Neuronal stem cell (in vitro differentiated cells): ENCODE results near the gene CPO.
A peak's percentile ranks its signal among the peaks of the same experiment; 100 is the strongest.

Experiments
- DNase-seq: peaks from one replicate; pipeline ENCODE4 v3.0.0-alpha.2; 2013; ENCODE audit warnings: low spot score
- H2AFZ ChIP-seq: one replicate; pipeline ENCODE4 v1.6.1; 2013; ENCODE audit warnings: mild to moderate bottlenecking, low read length, inconsistent platforms
- H2AK5ac ChIP-seq: 2 replicates; pipeline ENCODE4 v1.6.1; 2013; ENCODE audit warnings: low read depth, mild to moderate bottlenecking, inconsistent platforms, low read length, moderate library complexity, mixed read lengths
- H2BK120ac ChIP-seq: 2 replicates; pipeline ENCODE4 v1.6.1; 2013; ENCODE audit warnings: low read depth, mild to moderate bottlenecking, inconsistent platforms, low read length, moderate library complexity, mixed read lengths
- H2BK12ac ChIP-seq: one replicate; pipeline ENCODE4 v1.6.1; 2013; ENCODE audit warnings: low read length, inconsistent platforms
- H2BK15ac ChIP-seq: 2 replicates; pipeline ENCODE4 v1.6.1; 2013; ENCODE audit warnings: mild to moderate bottlenecking, low read length, inconsistent platforms, mixed read lengths
- H2BK5ac ChIP-seq: one replicate; pipeline ENCODE4 v1.6.1; 2013; ENCODE audit warnings: inconsistent platforms, mild to moderate bottlenecking, low read length, moderate library complexity
- H3K14ac ChIP-seq: one replicate; pipeline ENCODE4 v1.6.1; 2013; ENCODE audit warnings: low read length, inconsistent platforms
- H3K18ac ChIP-seq: 2 replicates; pipeline ENCODE4 v1.6.1; 2013; ENCODE audit warnings: low read length, inconsistent platforms
- H3K23ac ChIP-seq: 2 replicates; pipeline ENCODE4 v1.6.1; 2013; ENCODE audit warnings: low read depth, mild to moderate bottlenecking, mixed read lengths, low read length, inconsistent platforms; ENCODE audit not compliant: poor library complexity
- H3K27ac ChIP-seq: replicated peaks from 3 replicates; pipeline ENCODE4 v1.5.1; 2013; ENCODE audit warnings: low read length, inconsistent platforms
- H3K27me3 ChIP-seq, 3 experiments: 2 replicates each; pipeline ENCODE4 v1.6.1; 2013; ENCODE audit warnings: low read length in 3 of 3, mild to moderate bottlenecking in 2 of 3, inconsistent platforms in 1 of 3, low read depth in 1 of 3, mixed read lengths in 1 of 3, moderate library complexity in 1 of 3; ENCODE audit not compliant: control insufficient read depth in 3 of 3, insufficient read depth in 3 of 3
- H3K36me3 ChIP-seq, 2 donors: replicated peaks in 1 of 2; 2 replicates each; pipeline ENCODE4 v1.6.1; 2013; ENCODE audit warnings: low read length in 2 of 2; ENCODE audit not compliant: control insufficient read depth in 2 of 2, insufficient read depth in 2 of 2
- H3K4ac ChIP-seq: 2 replicates; pipeline ENCODE4 v1.6.1; 2013; ENCODE audit warnings: inconsistent platforms, mild to moderate bottlenecking, low read length, moderate library complexity
- H3K4me1 ChIP-seq, 2 donors: 1 replicate in 1 of 2; 2 replicates in 1 of 2; pipeline ENCODE4 v1.6.1; 2013; ENCODE audit warnings: low read length in 2 of 2, low read depth in 1 of 2; ENCODE audit not compliant: control insufficient read depth in 2 of 2, insufficient read depth in 1 of 2
- H3K4me2 ChIP-seq: one replicate; pipeline ENCODE4 v1.6.1; 2013; ENCODE audit warnings: mild to moderate bottlenecking, low read length, inconsistent platforms; ENCODE audit not compliant: insufficient read depth, poor library complexity, severe bottlenecking
- H3K4me3 ChIP-seq, 2 donors: 2 replicates each; pipeline ENCODE4 v1.5.1; 2013; ENCODE audit warnings: low read length in 2 of 2, mild to moderate bottlenecking in 2 of 2, inconsistent platforms in 1 of 2, moderate library complexity in 1 of 2
- H3K79me1 ChIP-seq: one replicate; pipeline ENCODE4 v1.6.1; 2013; ENCODE audit warnings: low read depth, mild to moderate bottlenecking, inconsistent platforms, low read length, moderate library complexity
- H3K9ac ChIP-seq: one replicate; pipeline ENCODE4 v1.6.1; 2013; ENCODE audit warnings: mild to moderate bottlenecking, low read depth, low read length, inconsistent platforms; ENCODE audit not compliant: poor library complexity
- H3K9me3 ChIP-seq, 2 donors: replicated peaks in 1 of 2; 2 replicates each; pipeline versions ENCODE3 to v1.6.1; 2013; ENCODE audit warnings: low read length in 2 of 2, mild to moderate bottlenecking in 2 of 2, inconsistent platforms in 1 of 2, low read depth in 1 of 2, mixed read lengths in 1 of 2, moderate library complexity in 1 of 2; ENCODE audit not compliant: control insufficient read depth in 2 of 2, insufficient read depth in 1 of 2
- H4K8ac ChIP-seq: one replicate; pipeline ENCODE4 v1.6.1; 2013; ENCODE audit warnings: low read depth, mild to moderate bottlenecking, inconsistent platforms, low read length, moderate library complexity
- H4K91ac ChIP-seq: one replicate; pipeline ENCODE4 v1.6.1; 2013; ENCODE audit warnings: low read length, low read depth, mild to moderate bottlenecking, inconsistent platforms; ENCODE audit not compliant: poor library complexity
- WGBS, 2 donors: extraction: QIAGEN DNeasy Blood & Tissue Kit; methylation state at CpG; one replicate each; pipeline ENCODE4 v1.1.7; 2013; ENCODE audit warnings: missing lambda C conversion rate in 2 of 2, mixed read lengths in 1 of 2; ENCODE audit not compliant: insufficient read length in 2 of 2, insufficient replicate concordance in 1 of 2; ENCODE audit errors: extremely low coverage in 2 of 2; 5-methylcytosine and 5-hydroxymethylcytosine counted together

The CPO gene

DNA sequence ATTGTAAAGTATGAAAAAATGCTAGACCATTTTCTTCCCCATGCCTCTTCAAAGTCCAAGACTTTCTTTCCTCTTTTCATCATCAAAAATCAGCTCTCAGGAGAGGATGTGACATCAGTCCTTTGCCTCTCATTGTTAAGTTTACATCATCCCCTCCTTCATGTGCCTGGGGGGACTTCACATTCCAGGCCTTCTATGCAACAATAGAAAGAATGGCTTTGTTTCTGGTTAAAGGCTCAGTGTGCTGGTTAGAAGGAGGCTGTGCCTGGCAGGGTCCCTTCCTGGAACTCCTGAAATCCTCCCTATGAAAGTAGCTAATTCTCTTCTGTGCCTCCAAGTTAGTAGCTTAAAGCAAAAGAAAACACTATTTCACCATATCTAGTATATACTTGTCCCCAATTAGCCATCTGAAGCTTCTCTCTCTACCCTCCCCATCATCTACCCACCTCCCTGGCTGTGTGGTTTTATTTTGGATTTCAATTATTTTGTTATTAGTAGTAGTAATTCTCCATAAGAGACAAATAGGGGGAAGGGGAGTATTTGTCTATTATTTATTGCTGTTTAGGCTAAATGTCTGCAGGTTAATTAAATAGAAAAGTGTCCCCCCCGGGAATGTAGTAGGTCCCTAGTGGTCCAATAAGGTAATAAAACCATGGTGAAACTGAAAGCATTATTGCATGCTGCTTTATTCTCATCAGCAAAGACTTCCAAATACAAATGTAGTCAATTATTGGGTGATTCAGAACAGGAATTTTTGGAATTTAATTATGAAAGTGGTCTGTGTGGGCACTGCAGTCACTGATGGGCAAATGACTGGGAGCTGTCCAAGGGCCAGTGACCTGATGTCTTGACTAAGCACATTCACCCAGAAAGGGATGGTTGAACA is 69.0 kb downstream of the CPO start:
- Histone ChIP-seq H4K8ac (no peak overlapping the region), H3K36me3 (no peaks in the 10 kb centered on the region), H3K14ac (no peak overlapping the region), H3K27ac (peak overlapping the region; percentile 95), H2BK5ac (no peak overlapping the region), H3K4me1 (peaks cover 8 to 26% of the 10 kb centered on the region in 2 donors), H3K18ac (no peak overlapping the region), H3K23ac (no peak overlapping the region), H4K91ac (no peak overlapping the region), H3K9ac (no peak overlapping the region), H3K27me3 (no peaks in the 10 kb centered on the region), H2BK15ac (no peak overlapping the region), H3K4ac (no peak overlapping the region), H3K4me2 (no peak overlapping the region), H2AFZ (peak overlapping the region; percentile 72), H2BK120ac (no peak overlapping the region), H2AK5ac (no peak overlapping the region), H3K79me1 (no peaks in the 10 kb centered on the region), H3K4me3 (no peak overlapping the region), H2BK12ac (no peak overlapping the region), H3K9me3 (peaks cover 0 to 6% of the 10 kb centered on the region in 2 donors)
- no CpG with 5 or more reads among the region's 1 CpG for WGBS, 2 donors
- peak; percentile 75 for DNase-seq

DNA sequence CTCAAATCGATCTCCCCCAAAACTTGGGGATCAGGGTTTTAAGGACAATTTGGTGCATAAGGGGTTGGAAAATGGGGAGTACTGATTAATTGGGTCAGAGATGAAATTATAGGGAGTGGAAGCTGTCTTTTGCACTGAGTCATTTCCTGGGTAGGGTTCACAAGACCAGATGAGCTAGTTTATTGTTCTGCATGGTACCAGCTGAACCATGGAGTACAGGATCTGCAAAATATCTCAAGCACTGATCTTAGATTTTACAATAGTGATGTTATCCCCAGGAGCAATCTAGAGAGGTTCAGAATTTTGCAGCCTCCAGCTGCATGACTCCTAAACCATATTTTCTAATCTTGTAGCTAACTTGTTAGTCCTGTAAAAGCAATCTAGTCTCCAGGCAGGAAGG is 73.1 kb downstream of the CPO start:
- H2BK120ac ChIP-seq = no peak overlapping the region
- no peaks in the 10 kb centered on the region for H3K27me3 ChIP-seq
- WGBS, 2 donors = no CpG with 5 or more reads among the region's 1 CpG
- no peak overlapping the region for H3K9ac ChIP-seq
- H3K14ac ChIP-seq = no peak overlapping the region
- H2BK12ac ChIP-seq = no peak overlapping the region
- H3K79me1 ChIP-seq = no peaks in the 10 kb centered on the region
- H3K27ac ChIP-seq = no peak overlapping the region
- H3K23ac ChIP-seq = no peak overlapping the region
- H2BK5ac ChIP-seq = no peak overlapping the region
- H3K4me3 ChIP-seq = no peak overlapping the region
- H3K4me1 ChIP-seq = peaks cover 8 to 31% of the 10 kb centered on the region in 2 donors
- H2AFZ ChIP-seq = no peak overlapping the region
- no peak overlapping the region for H3K18ac ChIP-seq
- no peaks in the 10 kb centered on the region for H3K9me3 ChIP-seq
- no peak overlapping the region for H4K91ac ChIP-seq
- H3K4me2 ChIP-seq = no peak overlapping the region
- no peak overlapping the region for H2BK15ac ChIP-seq
- H3K4ac ChIP-seq = no peak overlapping the region
- no peak overlapping the region for H2AK5ac ChIP-seq
- no peak for DNase-seq
- H4K8ac ChIP-seq = no peak overlapping the region
- no peaks in the 10 kb centered on the region for H3K36me3 ChIP-seq

- H3K79me1 ChIP-seq = no peaks in the 10 kb centered on the region
- DNase-seq = no peak
- H3K4me3 ChIP-seq = no peak overlapping the region
- peaks cover 4 to 16% of the 10 kb centered on the region in 2 donors for H3K4me1 ChIP-seq
- H4K8ac ChIP-seq = no peak overlapping the region
- no peak overlapping the region for H4K91ac ChIP-seq
- H3K27me3 ChIP-seq = no peaks in the 10 kb centered on the region
- H3K4me2 ChIP-seq = no peak overlapping the region
- no peak overlapping the region for H2BK120ac ChIP-seq
- H3K27ac ChIP-seq = no peak overlapping the region
- no peaks in the 10 kb centered on the region for H3K9me3 ChIP-seq
- no peak overlapping the region for H3K18ac ChIP-seq
- no peak overlapping the region for H3K23ac ChIP-seq
- H3K14ac ChIP-seq = no peak overlapping the region
- no peak overlapping the region for H2AFZ ChIP-seq
- no peak overlapping the region for H2AK5ac ChIP-seq
- H2BK5ac ChIP-seq = no peak overlapping the region
- no peak overlapping the region for H3K4ac ChIP-seq
- no CpG with 5 or more reads among the region's 2 CpGs for WGBS, 2 donors
- H2BK12ac ChIP-seq = no peak overlapping the region
- H3K9ac ChIP-seq = no peak overlapping the region
- no peaks in the 10 kb centered on the region for H3K36me3 ChIP-seq
- H2BK15ac ChIP-seq = no peak overlapping the region
These were observed 75.1 kb downstream of the CPO start for GRCh38 chr2:207014424-207014823.

DNA sequence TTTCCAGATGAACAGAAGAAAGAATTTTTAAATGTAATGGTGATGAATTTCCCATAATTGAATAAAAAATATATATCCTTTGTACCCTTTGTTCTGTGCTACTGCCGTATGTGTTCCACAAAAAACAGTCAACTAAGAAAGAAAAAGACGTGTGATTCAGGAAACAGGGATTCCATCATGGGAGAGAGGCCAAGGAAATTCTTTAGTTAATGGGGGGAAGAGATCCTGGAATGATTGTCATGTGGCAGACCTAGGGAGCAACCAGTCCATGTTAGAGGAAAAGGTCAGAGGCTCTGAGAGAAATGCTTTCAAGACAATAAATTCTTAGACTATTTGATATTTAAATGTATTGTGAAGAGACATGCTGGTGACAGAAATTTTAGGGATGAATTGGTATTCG is 76.6 kb downstream of the CPO start:
- no peak overlapping the region for H3K18ac ChIP-seq
- H3K4ac ChIP-seq = no peak overlapping the region
- H2BK5ac ChIP-seq = no peak overlapping the region
- H3K27me3 ChIP-seq = no peaks in the 10 kb centered on the region
- H4K8ac ChIP-seq = no peak overlapping the region
- no peak overlapping the region for H4K91ac ChIP-seq
- no peak overlapping the region for H3K14ac ChIP-seq
- peak overlapping the region; percentile 49 for H2AFZ ChIP-seq
- WGBS, 2 donors = no CpG with 5 or more reads among the region's 3 CpGs
- peaks cover 1 to 5% of the 10 kb centered on the region in 2 donors for H3K4me1 ChIP-seq
- H3K9ac ChIP-seq = no peak overlapping the region
- H3K23ac ChIP-seq = no peak overlapping the region
- no peak overlapping the region for H2AK5ac ChIP-seq
- no peak overlapping the region for H2BK120ac ChIP-seq
- no peaks in the 10 kb centered on the region for H3K36me3 ChIP-seq
- H2BK15ac ChIP-seq = no peak overlapping the region
- no peaks in the 10 kb centered on the region for H3K9me3 ChIP-seq
- H3K4me2 ChIP-seq = no peak overlapping the region
- H3K27ac ChIP-seq = no peak overlapping the region
- H3K4me3 ChIP-seq = no peak overlapping the region
- no peak for DNase-seq
- no peak overlapping the region for H2BK12ac ChIP-seq
- H3K79me1 ChIP-seq = no peaks in the 10 kb centered on the region
